ENCODE results near the gene TMEM132A.

DNA sequence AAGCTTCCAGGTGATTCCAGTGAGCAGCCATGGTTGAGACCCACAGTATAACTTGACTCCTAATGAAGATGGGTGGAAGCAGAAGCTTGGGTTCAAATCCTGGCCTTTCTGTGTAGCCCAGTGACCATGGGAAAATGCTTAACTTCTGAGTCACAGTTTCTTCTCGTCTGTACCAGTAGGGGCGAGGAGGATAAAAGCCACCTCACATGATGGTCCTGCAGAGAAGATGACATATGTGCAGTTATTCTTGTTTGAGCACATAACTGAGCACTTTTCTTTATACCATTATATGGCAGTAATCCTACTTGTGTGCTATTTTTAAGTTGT lies 5.4 kb upstream of the TMEM132A start:
- TF ChIP-seq CREB1 (IDR thresholded peaks at IDR 0.05) (no peak), CREB1 (CRISPR knock-in tag; IDR thresholded peaks at IDR 0.05) (no peak), FOXM1 (IDR thresholded peaks at IDR 0.05; ENCODE audit: low read depth) (no peak), FOXM1 (CRISPR knock-in tag; IDR thresholded peaks at IDR 0.05; ENCODE audit: low read depth) (no peak)
